ENCODE data around the gene TAF4. TPM values are rescaled to one million over a fixed set of nuclear protein-coding genes. Genes with fewer than 3 reads are reported as not detected.

Gene TAF4
- polyA plus RNA-seq, 4 donors, result 4.6 to 18.3 (median 7.9) TPM

GRCh38 chr20:61977419-61977786, 88.3 kb downstream of the TAF4 start:
- 96% methylated on average over 10 of the region's 10 CpGs for WGBS, 3 donors
- no peaks in the 10 kb centered on the region for H3K4me1 ChIP-seq (ENCODE audit: control insufficient read depth in 3 of 3, insufficient read depth in 2 of 3, low read depth in 1 of 3, low read length in 2 of 3)
- peaks cover 8 to 60% (median 11%) of the 10 kb centered on the region in 3 donors for H3K36me3 ChIP-seq (ENCODE audit: control insufficient read depth in 3 of 3, insufficient read depth in 2 of 3, low read depth in 1 of 3, low read length in 3 of 3)
- FAIRE-seq (no peak), DNase-seq (no peak)
- no peak overlapping the region for H3K4me3 ChIP-seq (ENCODE audit: low read depth in 1 of 3, low read length in 3 of 3)
- no peak overlapping the region for H3K27ac ChIP-seq (ENCODE audit: low read depth in 1 of 3, low read length in 2 of 3)
- no peaks in the 10 kb centered on the region for H3K9me3 ChIP-seq (ENCODE audit: control insufficient read depth in 2 of 2, insufficient read depth in 1 of 2, low read depth in 1 of 2, low read length in 1 of 2)
- no peaks in the 10 kb centered on the region for H3K27me3 ChIP-seq (ENCODE audit: control insufficient read depth in 3 of 3, insufficient read depth in 3 of 3, low read length in 3 of 3)

GRCh38 chr20:61976644-61977418, 88.8 kb downstream of the TAF4 start:
- FAIRE-seq (no peak), DNase-seq (no peak)
- H3K9me3 ChIP-seq (ENCODE audit: control insufficient read depth in 2 of 2, insufficient read depth in 1 of 2, low read depth in 1 of 2, low read length in 1 of 2), result no peaks in the 10 kb centered on the region
- H3K36me3 ChIP-seq (ENCODE audit: control insufficient read depth in 3 of 3, insufficient read depth in 2 of 3, low read depth in 1 of 3, low read length in 3 of 3), result peaks cover 8 to 64% (median 11%) of the 10 kb centered on the region in 3 donors
- H3K27ac ChIP-seq (ENCODE audit: low read depth in 1 of 3, low read length in 2 of 3), result no peak overlapping the region
- H3K4me1 ChIP-seq (ENCODE audit: control insufficient read depth in 3 of 3, insufficient read depth in 2 of 3, low read depth in 1 of 3, low read length in 2 of 3), result no peaks in the 10 kb centered on the region
- no peak overlapping the region for H3K4me3 ChIP-seq (ENCODE audit: low read depth in 1 of 3, low read length in 3 of 3)
- no peaks in the 10 kb centered on the region for H3K27me3 ChIP-seq (ENCODE audit: control insufficient read depth in 3 of 3, insufficient read depth in 3 of 3, low read length in 3 of 3)
- 96 to 97% (median 97%) methylated on average over 39 to 45 of the region's 45 CpGs for WGBS, 3 donors

GRCh38 chr20:61976263-61976643, 89.4 kb downstream of the TAF4 start:
- Histone ChIP-seq H3K27me3 (ENCODE audit: control insufficient read depth in 3 of 3, insufficient read depth in 3 of 3, low read length in 3 of 3) (no peaks in the 10 kb centered on the region), H3K4me3 (ENCODE audit: low read depth in 1 of 3, low read length in 3 of 3) (no peak overlapping the region), H3K9me3 (ENCODE audit: control insufficient read depth in 2 of 2, insufficient read depth in 1 of 2, low read depth in 1 of 2, low read length in 1 of 2) (no peaks in the 10 kb centered on the region), H3K4me1 (ENCODE audit: control insufficient read depth in 3 of 3, insufficient read depth in 2 of 3, low read depth in 1 of 3, low read length in 2 of 3) (no peaks in the 10 kb centered on the region), H3K27ac (ENCODE audit: low read depth in 1 of 3, low read length in 2 of 3) (no peak overlapping the region), H3K36me3 (ENCODE audit: control insufficient read depth in 3 of 3, insufficient read depth in 2 of 3, low read depth in 1 of 3, low read length in 3 of 3) (peaks cover 8 to 64% (median 11%) of the 10 kb centered on the region in 3 donors)
- FAIRE-seq (no peak), DNase-seq (no peak)
- WGBS, 3 donors, result 92 to 96% (median 94%) methylated on average over 9 of the region's 9 CpGs

- 82 to 92% (median 91%) methylated on average over 11 of the region's 11 CpGs for WGBS, 3 donors
Observed at GRCh38 chr20:61975407-61976129, 90.1 kb downstream of the TAF4 start.

GRCh38 chr20:61974357-61974665, 91.4 kb downstream of the TAF4 start:
- Histone ChIP-seq H3K36me3 (ENCODE audit: control insufficient read depth in 3 of 3, insufficient read depth in 2 of 3, low read depth in 1 of 3, low read length in 3 of 3) (peaks cover 8 to 50% (median 8%) of the 10 kb centered on the region in 3 donors), H3K27me3 (ENCODE audit: control insufficient read depth in 3 of 3, insufficient read depth in 3 of 3, low read length in 3 of 3) (no peaks in the 10 kb centered on the region), H3K4me3 (ENCODE audit: low read depth in 1 of 3, low read length in 3 of 3) (no peak overlapping the region), H3K4me1 (ENCODE audit: control insufficient read depth in 3 of 3, insufficient read depth in 2 of 3, low read depth in 1 of 3, low read length in 2 of 3) (no peaks in the 10 kb centered on the region), H3K27ac (ENCODE audit: low read depth in 1 of 3, low read length in 2 of 3) (no peak overlapping the region), H3K9me3 (ENCODE audit: control insufficient read depth in 2 of 2, insufficient read depth in 1 of 2, low read depth in 1 of 2, low read length in 1 of 2) (no peaks in the 10 kb centered on the region)
- FAIRE-seq (no peak), DNase-seq (no peak)
- WGBS, 3 donors, result 93 to 97% (median 96%) methylated on average over 14 of the region's 14 CpGs

More at GRCh38 chr20:61975407-61976129, 90.1 kb downstream of the TAF4 start:
- Histone ChIP-seq H3K36me3 (ENCODE audit: control insufficient read depth in 3 of 3, insufficient read depth in 2 of 3, low read depth in 1 of 3, low read length in 3 of 3) (peaks cover 8 to 59% (median 11%) of the 10 kb centered on the region in 3 donors), H3K9me3 (ENCODE audit: control insufficient read depth in 2 of 2, insufficient read depth in 1 of 2, low read depth in 1 of 2, low read length in 1 of 2) (no peaks in the 10 kb centered on the region), H3K27ac (ENCODE audit: low read depth in 1 of 3, low read length in 2 of 3) (no peak overlapping the region), H3K4me1 (ENCODE audit: control insufficient read depth in 3 of 3, insufficient read depth in 2 of 3, low read depth in 1 of 3, low read length in 2 of 3) (no peaks in the 10 kb centered on the region), H3K27me3 (ENCODE audit: control insufficient read depth in 3 of 3, insufficient read depth in 3 of 3, low read length in 3 of 3) (no peaks in the 10 kb centered on the region), H3K4me3 (ENCODE audit: low read depth in 1 of 3, low read length in 3 of 3) (no peak overlapping the region)
- no peak for FAIRE-seq
- no peak for DNase-seq

GRCh38 chr20:61973515-61974356, 91.9 kb downstream of the TAF4 start:
- Histone ChIP-seq H3K27me3 (ENCODE audit: control insufficient read depth in 3 of 3, insufficient read depth in 3 of 3, low read length in 3 of 3) (no peaks in the 10 kb centered on the region), H3K27ac (ENCODE audit: low read depth in 1 of 3, low read length in 2 of 3) (no peak overlapping the region), H3K36me3 (ENCODE audit: control insufficient read depth in 3 of 3, insufficient read depth in 2 of 3, low read depth in 1 of 3, low read length in 3 of 3) (peaks cover 8 to 46% (median 8%) of the 10 kb centered on the region in 3 donors), H3K4me1 (ENCODE audit: control insufficient read depth in 3 of 3, insufficient read depth in 2 of 3, low read depth in 1 of 3, low read length in 2 of 3) (no peaks in the 10 kb centered on the region), H3K9me3 (ENCODE audit: control insufficient read depth in 2 of 2, insufficient read depth in 1 of 2, low read depth in 1 of 2, low read length in 1 of 2) (no peaks in the 10 kb centered on the region), H3K4me3 (ENCODE audit: low read depth in 1 of 3, low read length in 3 of 3) (no peak overlapping the region)
- DNase-seq (no peak), FAIRE-seq (no peak)
- 93 to 97% (median 95%) methylated on average over 25 of the region's 25 CpGs for WGBS, 3 donors

- whole genome bisulfite sequencing, 3 donors, result 94 to 95% (median 94%) methylated on average over 27 of the region's 27 CpGs
- FAIRE-seq, result no peak
Observed at GRCh38 chr20:61972636-61973508, 92.8 kb downstream of the TAF4 start.

More at GRCh38 chr20:61972636-61973508, 92.8 kb downstream of the TAF4 start:
- Histone ChIP-seq H3K4me3 (ENCODE audit: low read depth in 1 of 3, low read length in 3 of 3) (no peak overlapping the region), H3K27me3 (ENCODE audit: control insufficient read depth in 3 of 3, insufficient read depth in 3 of 3, low read length in 3 of 3) (no peaks in the 10 kb centered on the region), H3K4me1 (ENCODE audit: control insufficient read depth in 3 of 3, insufficient read depth in 2 of 3, low read depth in 1 of 3, low read length in 2 of 3) (no peaks in the 10 kb centered on the region), H3K9me3 (ENCODE audit: control insufficient read depth in 2 of 2, insufficient read depth in 1 of 2, low read depth in 1 of 2, low read length in 1 of 2) (no peaks in the 10 kb centered on the region), H3K27ac (ENCODE audit: low read depth in 1 of 3, low read length in 2 of 3) (no peak overlapping the region), H3K36me3 (ENCODE audit: control insufficient read depth in 3 of 3, insufficient read depth in 2 of 3, low read depth in 1 of 3, low read length in 3 of 3) (peaks cover 8 to 41% (median 8%) of the 10 kb centered on the region in 3 donors)
- DNase-seq, result no peak

All from small intestine (tissue), 7 donors.